Nucleus accumbens (tissue), 56 donors: ENCODE data around the gene BRD7.
A peak's percentile ranks its signal among the peaks of the same experiment; 100 is the strongest.

Source experiments
- DNase-seq, 56 donors: peaks; one replicate each; lab custom pipeline; 2025; lab: John Stamatoyannopoulos, UW

Gene BRD7

GRCh38 chr16:50368410-50369132, at the start of gene BRD7:
Gene BRD7 (minus strand): TSS chr16:50368988. CDS start chr16:50368774, 214 bp downstream.
- peak in 43 of 56 donors; percentile 15 to 80 (median 56) for DNase-seq

DNA sequence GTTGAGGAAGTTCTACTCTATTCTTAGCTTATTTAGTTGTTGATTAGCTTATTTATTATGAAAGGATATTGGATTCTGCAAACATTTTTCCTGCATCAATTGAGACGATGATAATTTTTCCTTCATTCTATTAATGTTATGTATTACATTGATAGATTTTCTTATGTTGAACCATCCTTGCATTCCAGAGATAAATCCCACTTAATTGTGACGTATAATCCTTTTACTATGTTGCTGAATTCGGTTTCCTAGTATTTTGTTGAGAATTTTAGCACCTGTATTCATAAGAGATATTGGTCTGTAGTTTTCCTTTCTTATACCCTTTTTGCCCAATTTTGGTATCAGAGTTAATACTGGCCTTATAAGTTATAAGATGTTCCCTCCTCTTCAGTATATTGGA, 47.6 kb upstream of the BRD7 start:
- DNase-seq: no peak

- no peak for DNase-seq
Observed at GRCh38 chr16:50414152-50414551, 45.4 kb upstream of the BRD7 start.

- DNase-seq: no peak
Observed at GRCh38 chr16:50411034-50411433, 42.2 kb upstream of the BRD7 start.

- DNase-seq: no peak
Observed at GRCh38 chr16:50408001-50408561, 39.3 kb upstream of the BRD7 start.

DNA sequence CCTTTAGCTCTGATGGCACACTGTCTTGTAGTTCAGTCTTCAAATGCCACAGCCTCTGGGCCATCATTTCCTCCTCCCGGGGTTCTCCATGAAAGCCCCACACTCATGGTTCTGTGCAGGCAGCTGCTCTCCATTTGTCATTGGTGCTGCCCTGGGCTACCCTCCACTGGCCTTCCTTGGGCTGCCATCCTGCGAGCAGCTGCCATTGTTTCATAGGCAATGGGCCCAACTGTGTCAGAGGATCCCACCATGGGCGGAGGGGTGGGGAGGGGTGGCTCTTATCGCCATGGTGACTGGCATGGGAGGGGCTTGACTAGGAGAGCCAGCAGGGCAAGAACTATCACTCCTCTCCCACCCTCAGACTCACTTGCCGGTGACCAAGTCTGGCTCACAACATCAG, 38.6 kb upstream of the BRD7 start:
- DNase-seq: no peak

DNA sequence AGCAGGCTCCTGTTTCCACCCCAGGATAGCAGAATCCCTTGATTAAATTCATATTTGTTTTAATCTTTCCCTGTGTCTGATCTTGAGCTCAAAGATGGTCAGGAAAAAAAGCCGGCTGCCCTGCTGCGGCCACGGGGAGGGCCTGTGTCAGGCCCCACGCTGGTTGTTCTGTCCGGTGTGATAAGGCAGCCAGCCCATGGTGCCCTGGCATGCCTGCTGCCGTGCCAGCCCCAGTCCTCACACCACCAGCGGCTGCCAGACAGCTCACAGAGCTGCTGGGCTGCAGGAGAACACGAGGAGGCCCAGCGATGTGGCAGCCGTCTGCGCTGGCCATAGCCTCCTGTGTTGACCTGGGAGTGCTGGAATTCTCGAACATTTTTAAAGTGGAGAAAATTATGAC, 34.7 kb upstream of the BRD7 start:
- DNase-seq: peak in 2 of 56 donors; percentile 4 to 12

- DNase-seq: no peak
Observed at GRCh38 chr16:50402298-50402895, 33.6 kb upstream of the BRD7 start.

DNA sequence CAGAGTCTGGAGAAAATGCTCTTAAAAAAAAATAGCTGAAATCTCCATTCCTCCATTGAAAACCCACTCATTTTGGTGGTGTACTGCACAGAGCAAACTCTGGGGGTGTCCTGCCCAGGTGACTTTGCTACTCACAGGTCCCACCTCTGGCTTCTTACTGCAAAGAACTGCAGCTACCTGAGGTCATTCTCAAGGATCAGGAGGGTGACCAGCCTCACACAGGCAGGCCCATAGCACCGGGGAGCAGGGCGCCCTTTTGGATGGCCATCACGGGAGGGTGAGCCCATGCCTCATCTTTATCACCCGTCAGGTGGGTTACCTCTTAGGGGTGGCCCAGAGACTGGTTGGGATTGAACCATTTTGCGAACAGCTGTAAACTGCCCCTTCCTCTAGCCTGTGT, 32.6 kb upstream of the BRD7 start:
- no peak for DNase-seq

- DNase-seq: no peak
Observed at GRCh38 chr16:50400967-50401348, 32.2 kb upstream of the BRD7 start.

- no peak for DNase-seq
Observed at GRCh38 chr16:50400312-50400966, 31.7 kb upstream of the BRD7 start.

DNA sequence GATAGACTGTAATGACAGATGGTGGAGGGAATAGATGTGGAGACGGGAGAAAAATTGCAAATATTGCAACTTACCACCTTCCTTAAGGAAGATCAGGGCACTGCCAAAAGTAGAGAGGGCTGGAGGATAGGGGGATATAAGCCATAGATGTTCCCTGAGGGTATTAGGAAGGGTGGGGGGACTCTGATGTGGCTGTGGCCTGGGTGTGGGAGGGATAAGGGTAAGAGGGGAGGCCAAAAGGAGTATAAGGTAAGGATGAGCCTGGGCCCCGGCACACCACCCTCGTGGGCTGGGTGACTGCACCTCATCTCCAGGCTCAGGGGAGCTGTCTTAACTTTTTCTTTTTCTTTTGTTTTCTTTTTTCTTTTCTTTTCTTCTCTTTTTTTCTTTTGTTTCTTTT, 30.6 kb upstream of the BRD7 start:
- DNase-seq: no peak

DNA sequence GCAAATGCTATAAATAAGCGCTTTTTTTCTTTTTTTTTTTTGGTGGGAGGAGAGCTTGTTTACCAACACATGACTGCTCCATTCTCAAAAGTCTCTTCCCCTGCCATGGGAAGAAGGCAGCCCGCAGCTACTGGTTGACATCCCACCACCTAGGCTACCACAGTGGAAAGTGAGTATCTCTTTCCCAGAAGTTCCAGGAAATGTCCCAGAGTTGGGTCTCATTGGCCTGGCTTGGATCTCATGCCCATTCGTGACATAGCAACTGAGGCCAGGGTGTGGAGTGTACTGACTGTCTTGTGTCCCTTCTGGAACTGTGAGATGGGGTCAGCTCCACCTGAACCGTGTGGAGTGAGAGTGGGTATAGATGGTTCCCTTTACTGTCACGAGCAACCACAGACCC, 29.5 kb upstream of the BRD7 start:
- no peak for DNase-seq

DNA sequence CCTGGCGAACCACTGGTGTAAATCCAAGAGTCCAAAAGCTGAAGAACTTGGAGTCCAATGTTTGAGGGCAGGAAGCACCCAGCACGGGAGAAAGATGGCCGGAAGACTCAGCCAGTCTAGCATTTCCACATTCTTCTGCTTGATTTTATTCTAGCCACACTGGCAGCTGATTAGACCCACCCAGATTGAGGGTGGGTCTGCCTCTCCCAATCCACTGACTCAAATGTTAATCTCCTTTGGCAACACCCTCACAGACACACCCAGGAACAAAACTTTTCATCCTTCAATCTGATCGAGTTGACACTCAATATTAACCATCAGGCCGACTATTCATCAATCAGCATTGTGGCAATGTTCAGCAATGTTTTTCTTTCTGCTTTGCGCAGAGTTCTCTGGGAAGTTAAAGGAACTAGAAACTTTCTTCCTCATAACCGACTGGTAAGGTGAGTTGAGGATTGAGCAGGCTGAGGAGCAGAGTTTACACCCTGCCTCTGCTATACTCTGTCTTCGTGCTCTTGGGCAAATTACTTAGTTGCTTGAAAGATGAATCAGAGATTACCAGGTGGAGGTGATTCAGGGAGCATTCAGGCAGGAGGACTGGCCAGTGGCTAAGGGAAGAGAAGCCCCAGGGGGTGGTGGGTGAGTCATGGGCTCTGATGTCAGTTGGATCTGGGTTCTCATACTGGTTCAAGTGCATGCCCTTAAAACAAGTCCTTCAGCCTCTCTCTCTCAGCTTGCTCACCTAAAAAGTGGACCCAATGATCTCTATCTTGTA, 28.2 kb upstream of the BRD7 start:
- DNase-seq: no peak

DNA sequence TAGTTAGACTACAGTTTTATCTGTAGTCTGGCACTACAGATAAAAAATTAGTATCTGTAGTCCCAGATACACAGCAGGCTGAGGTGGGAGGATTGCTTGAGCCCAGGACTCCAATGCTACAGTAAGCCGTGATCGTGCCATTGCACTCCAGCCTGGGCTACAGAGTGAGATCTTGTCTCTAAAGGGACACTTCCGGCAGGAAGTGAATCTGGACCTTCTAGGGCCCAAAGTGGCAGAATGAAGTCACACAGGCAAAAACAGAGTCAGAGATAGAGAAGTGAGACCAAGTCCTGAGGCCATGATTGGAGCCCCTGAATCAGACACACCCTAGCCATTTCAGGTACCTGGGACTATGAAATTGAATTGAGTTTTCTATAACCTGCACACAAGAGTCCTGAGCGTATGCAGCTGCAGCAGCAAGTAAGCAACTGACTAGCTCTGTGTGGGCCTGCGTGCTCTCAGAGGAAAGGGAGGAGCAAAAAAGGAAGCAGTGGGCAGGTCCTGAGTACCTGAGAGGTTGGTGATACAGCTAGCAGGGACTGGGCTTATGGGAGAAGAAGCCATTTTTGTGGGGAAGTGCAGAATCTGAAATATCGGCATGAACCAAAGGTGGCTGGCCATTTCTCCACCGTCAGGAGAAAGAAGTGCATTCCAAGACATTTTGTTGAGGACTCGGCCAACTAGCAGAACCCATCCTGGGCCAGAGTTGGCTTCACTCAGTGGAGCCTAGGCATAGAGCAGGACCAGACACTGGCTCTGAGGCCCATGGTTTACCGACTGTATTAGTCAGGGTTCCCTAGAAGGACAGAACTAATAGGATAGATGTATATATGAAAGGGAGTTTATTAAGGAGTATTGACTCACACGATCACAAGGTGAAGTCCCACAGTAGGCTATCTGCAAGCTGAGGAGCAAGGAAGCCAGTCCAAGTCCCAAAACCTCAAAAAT, 27.2 kb upstream of the BRD7 start:
- no peak for DNase-seq

DNA sequence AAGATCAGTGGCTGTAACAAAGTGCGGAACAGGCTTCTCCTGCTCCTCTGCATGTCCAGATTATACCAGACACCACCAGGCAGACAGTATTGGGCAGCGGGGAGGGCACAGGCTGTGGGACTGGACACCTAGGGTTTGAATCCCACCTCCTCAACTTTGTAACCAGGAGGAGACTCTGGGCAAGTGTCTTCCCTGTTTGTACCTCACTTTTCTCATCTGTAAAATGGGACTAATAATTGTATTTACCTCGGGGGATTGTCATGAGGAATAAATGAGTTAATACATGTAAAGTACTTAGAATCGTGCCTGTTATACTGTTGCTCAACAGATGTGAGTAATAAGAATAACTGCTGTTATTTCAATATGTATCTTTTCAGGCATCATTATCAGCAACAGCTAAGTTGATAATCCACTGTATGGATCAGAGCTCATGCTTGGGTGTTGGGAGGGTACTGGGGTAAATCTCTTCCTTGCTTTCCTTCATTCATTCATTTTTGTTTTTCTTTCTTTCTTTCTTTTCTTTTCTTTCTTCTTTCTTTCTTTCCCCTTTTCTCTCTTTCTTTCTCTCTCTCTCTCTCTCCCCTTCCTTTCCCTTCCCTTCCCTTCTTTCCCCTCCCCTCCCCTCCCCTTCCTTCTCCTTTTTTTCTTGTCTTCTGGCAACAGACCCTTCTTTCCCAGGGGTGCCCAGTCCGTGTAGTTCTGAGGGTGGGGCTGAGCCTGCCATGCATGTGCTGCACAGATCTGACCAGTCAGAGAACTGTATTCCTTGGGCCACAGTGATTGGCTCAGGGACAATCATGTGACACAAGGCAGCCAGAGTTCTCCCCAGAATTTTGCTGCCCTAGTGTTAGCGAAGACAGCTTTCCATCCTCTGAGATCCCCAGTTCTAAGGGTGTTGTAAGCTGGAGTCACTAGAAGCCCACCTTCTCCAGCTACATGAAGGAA, 25.3 kb upstream of the BRD7 start:
- no peak for DNase-seq

DNA sequence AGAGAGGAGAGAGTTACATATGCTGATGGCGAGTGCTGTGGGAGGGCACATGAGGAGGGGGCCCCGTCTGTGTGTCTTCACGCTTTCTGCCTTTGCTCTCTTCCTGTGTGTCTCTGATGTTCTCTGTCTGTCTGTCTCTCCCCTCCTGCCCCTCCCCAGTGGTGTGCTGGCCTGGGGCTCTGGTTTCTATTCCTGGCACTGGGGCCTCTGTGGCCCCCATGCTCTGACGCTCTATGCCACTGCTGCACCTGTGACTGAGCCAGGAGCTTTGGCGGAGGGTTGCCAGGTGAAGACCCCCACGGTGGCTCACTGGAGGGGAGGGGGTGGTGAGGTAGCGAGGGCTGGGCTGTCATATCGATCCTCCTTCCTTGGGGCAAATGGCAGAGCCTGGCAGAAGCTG, 24.6 kb upstream of the BRD7 start:
- no peak for DNase-seq

GRCh38 chr16:50390914-50391716, 22.3 kb upstream of the BRD7 start:
- no peak for DNase-seq
